HepG2 (cell line): Measurements from ENCODE around the gene RFC2. TPM values are rescaled to one million over a fixed set of nuclear protein-coding genes. Genes with fewer than 3 reads are reported as not detected.

Experiments used
- ATAC-seq: fragments of 200-7000 bp; cut with Tn5 transposase; 3 replicates; pipeline ENCODE4 v1.9.1; 2020; ENCODE audit warnings: mild to moderate bottlenecking, moderate library complexity
- BruUV-seq: library from RNA; stranded (reverse); fragments of 400-500 nt; replicated peaks from 2 replicates; lab custom pipeline; 2021; lab: Mats Ljungman, UMichigan
- CTCF ChIA-PET: fragments of 300-600 bp; formaldehyde crosslinking; extraction: SDS; loops from one replicate; lab custom pipeline; 2021; ENCODE audit warnings: low total read pairs, inconsistent platforms, low intra/inter-chr PET ratio; lab: Yijun Ruan, JAX
- POLR2A ChIA-PET: fragments of 350-600 bp; sonication (Branson Sonifier 250); formaldehyde crosslinking; loops from one replicate; lab custom pipeline; 2020; ENCODE audit warnings: antibody characterized with exemption, inconsistent platforms; lab: Yijun Ruan, JAX
- DNase-seq: peaks from one replicate; pipeline ENCODE4 v3.0.0-alpha.2; 2015; ENCODE audit warnings: low spot score
- FAIRE-seq: peaks from 3 replicates; lab custom pipeline; 2011; peaks lifted over from hg19 to GRCh38; lab: Jason Lieb, UNC
- H2AFZ ChIP-seq: one replicate; pipeline ENCODE4 v1.6.1; 2011; ENCODE audit warnings: low read length, inconsistent platforms
- H3K27ac ChIP-seq: fragments of 300-600 bp; 3 replicates; pipeline ENCODE4 v1.8.0; 2011; ENCODE audit warnings: mixed run types, mild to moderate bottlenecking, mixed read lengths, low read length, inconsistent platforms; ENCODE audit not compliant: insufficient read depth; ENCODE audit errors: extremely low read length
- H3K27me3 ChIP-seq, 2 experiments: fragments of 200-600 bp in 1 of 2; 2 replicates in 1 of 2; 3 replicates in 1 of 2; pipeline versions ENCODE4 v1.6.0 to v1.8.0; 2011; ENCODE audit warnings: low read length in 2 of 2, mild to moderate bottlenecking in 2 of 2, moderate library complexity in 2 of 2, inconsistent platforms in 1 of 2; ENCODE audit not compliant: insufficient read depth in 2 of 2, control insufficient read depth in 1 of 2
- H3K36me3 ChIP-seq, 2 experiments: fragments of 200-600 bp in 1 of 2; replicated peaks in 1 of 2; 2 replicates in 1 of 2; 3 replicates in 1 of 2; pipeline versions ENCODE4 v1.5.1 to v1.8.0; 2011; ENCODE audit warnings: low read length in 2 of 2, inconsistent platforms in 1 of 2; ENCODE audit not compliant: insufficient read depth in 2 of 2, control insufficient read depth in 1 of 2
- H3K4me1 ChIP-seq: 2 replicates; pipeline ENCODE4 v1.5.1; 2012; ENCODE audit warnings: low read length, inconsistent platforms; ENCODE audit not compliant: insufficient read depth
- H3K4me2 ChIP-seq: 2 replicates; pipeline ENCODE4 v1.6.0; 2011; ENCODE audit warnings: low read depth, low read length, inconsistent platforms
- H3K4me3 ChIP-seq, 3 experiments: fragments of 200-600 bp in 1 of 3; sonication (generic), shearing (Covaris generic) in 1 of 3; replicated peaks in 1 of 3; 2 replicates each; pipeline ENCODE4 v1.5.1; 2011 to 2016; ENCODE audit warnings: low read length in 3 of 3, inconsistent platforms in 2 of 3, low read depth in 2 of 3, mild to moderate bottlenecking in 2 of 3, control low read depth in 1 of 3, mixed read lengths in 1 of 3; ENCODE audit not compliant: insufficient read depth in 1 of 3
- H3K79me2 ChIP-seq: one replicate; pipeline ENCODE4 v1.6.1; 2011; ENCODE audit warnings: low read length, inconsistent platforms; ENCODE audit not compliant: insufficient read depth
- H3K9ac ChIP-seq: 2 replicates; pipeline ENCODE4 v1.6.0; 2011; ENCODE audit warnings: mild to moderate bottlenecking, low read depth, low read length, inconsistent platforms; ENCODE audit not compliant: insufficient read depth
- H3K9me3 ChIP-seq: 2 replicates; pipeline ENCODE4 v1.5.1; 2012; ENCODE audit warnings: mild to moderate bottlenecking, low read length
- H4K20me1 ChIP-seq: 2 replicates; pipeline ENCODE4 v1.6.0; 2011; ENCODE audit warnings: inconsistent platforms, mild to moderate bottlenecking, low read length, moderate library complexity; ENCODE audit not compliant: insufficient read depth
- ARNT ChIP-seq: fragments of 450-650 bp; IDR thresholded peaks from 2 replicates; pipeline ENCODE4 v1.6.1; 2017
- CBFB ChIP-seq: sonication (generic); formaldehyde crosslinking; IDR thresholded peaks from 2 replicates; pipeline ENCODE4 v1.4.0; 2020; ENCODE audit warnings: missing genetic modification reagents
- MAFK ChIP-seq, 2 experiments: IDR thresholded peaks in 1 of 2; conservative IDR thresholded peaks in 1 of 2; 2 replicates each; pipeline ENCODE4 v1.6.1; 2011; ENCODE audit warnings: improper control_type of control experiment in 2 of 2, low read length in 2 of 2
- NFE2 ChIP-seq: sonication (generic); formaldehyde crosslinking; IDR thresholded peaks from 2 replicates; pipeline ENCODE4 v1.4.0; 2020; ENCODE audit warnings: missing genetic modification reagents
- POGZ ChIP-seq: sonication (generic); formaldehyde crosslinking; IDR thresholded peaks from 2 replicates; pipeline ENCODE4 v1.4.0; 2020; ENCODE audit warnings: mild to moderate bottlenecking, missing genetic modification reagents
- RFX5 ChIP-seq: IDR thresholded peaks from 2 replicates; pipeline ENCODE4 v1.6.1; 2011; ENCODE audit warnings: low read depth, low read length, improper control_type of control experiment
- ZNF350 ChIP-seq: sonication (generic); formaldehyde crosslinking; IDR thresholded peaks from 2 replicates; pipeline ENCODE4 v1.4.0; 2020; ENCODE audit warnings: mild to moderate bottlenecking, low read depth, missing genetic modification reagents, borderline replicate concordance
- ZNF605 ChIP-seq: sonication (generic); formaldehyde crosslinking; IDR thresholded peaks from 2 replicates; pipeline ENCODE4 v1.8.0; 2022; ENCODE audit warnings: mild to moderate bottlenecking, missing genetic modification reagents
- ZNF841 ChIP-seq: sonication (generic); formaldehyde crosslinking; IDR thresholded peaks from 2 replicates; pipeline ENCODE4 v1.8.1; 2023; ENCODE audit warnings: missing genetic modification reagents, borderline replicate concordance
- WGBS: methylation state at CpG from one replicate; pipeline ENCODE4 v1.1.6; 2017; ENCODE audit warnings: low lambda C conversion rate; 5-methylcytosine and 5-hydroxymethylcytosine counted together
- in situ Hi-C: cut with HindIII; loops from 2 replicates; pipeline ENCODE4 v1.10.0; 2017; ENCODE audit warnings: low pct_unique_long_range_greater_than_20kb; ENCODE audit not compliant: extremely low pct_ligation_motif_present
- intact Hi-C: fragments of 100-400 bp; cut with micrococcal nuclease; formaldehyde crosslinking; loops from one replicate; pipeline ENCODE4 v1.10.0; 2022; ENCODE audit not compliant: unreplicated experiment
- polyA plus RNA-seq, 8 experiments: library from polyadenylated mRNA; depleted of rRNA in 3 of 8; stranded (reverse) in 7 of 8; unstranded in 1 of 8; fragments of >200 nt; fragmentation: Illumina TruSeq in 4 of 8; extraction: Trizol in 4 of 8; gene quantifications; 2 replicates each; pipeline versions ENCODE4 v1.2.1 to v1.2.3, GENCODE V29; 2011 to 2016; ENCODE audit warnings: low read depth in 4 of 8, missing spikeins in 1 of 8, mixed read lengths in 1 of 8; ENCODE audit not compliant: insufficient read depth in 1 of 8
- total RNA-seq, 5 experiments: library from RNA; depleted of rRNA; stranded (reverse); fragments of >200 nt; fragmentation: Illumina TruSeq; extraction: Trizol; gene quantifications; 2 replicates each; pipeline ENCODE4 v1.2.3, GENCODE V29; 2016; ENCODE audit warnings: low read depth in 1 of 5
- TF ChIP-seq, protein P1 (sequence below): sonication (generic); formaldehyde crosslinking; IDR thresholded peaks from 2 replicates; pipeline ENCODE4 v1.4.0; 2020; ENCODE audit warnings: mild to moderate bottlenecking, missing genetic modification reagents
- TF ChIP-seq, protein P2 (sequence below): sonication (generic); formaldehyde crosslinking; IDR thresholded peaks from 2 replicates; pipeline ENCODE4 v1.8.1; 2023; ENCODE audit warnings: mild to moderate bottlenecking, missing genetic modification reagents
- TF ChIP-seq, protein P3 (sequence below): sonication (generic); formaldehyde crosslinking; IDR thresholded peaks from 2 replicates; pipeline ENCODE4 v1.4.0; 2020; ENCODE audit warnings: missing genetic modification reagents

The RFC2 gene
- total and polyA plus RNA-seq, 2 of the 13 experiments (the other 11 are each of a cell fraction or from before 2014, with no cell fraction given), result 14.6 to 43.5 TPM

DNA sequence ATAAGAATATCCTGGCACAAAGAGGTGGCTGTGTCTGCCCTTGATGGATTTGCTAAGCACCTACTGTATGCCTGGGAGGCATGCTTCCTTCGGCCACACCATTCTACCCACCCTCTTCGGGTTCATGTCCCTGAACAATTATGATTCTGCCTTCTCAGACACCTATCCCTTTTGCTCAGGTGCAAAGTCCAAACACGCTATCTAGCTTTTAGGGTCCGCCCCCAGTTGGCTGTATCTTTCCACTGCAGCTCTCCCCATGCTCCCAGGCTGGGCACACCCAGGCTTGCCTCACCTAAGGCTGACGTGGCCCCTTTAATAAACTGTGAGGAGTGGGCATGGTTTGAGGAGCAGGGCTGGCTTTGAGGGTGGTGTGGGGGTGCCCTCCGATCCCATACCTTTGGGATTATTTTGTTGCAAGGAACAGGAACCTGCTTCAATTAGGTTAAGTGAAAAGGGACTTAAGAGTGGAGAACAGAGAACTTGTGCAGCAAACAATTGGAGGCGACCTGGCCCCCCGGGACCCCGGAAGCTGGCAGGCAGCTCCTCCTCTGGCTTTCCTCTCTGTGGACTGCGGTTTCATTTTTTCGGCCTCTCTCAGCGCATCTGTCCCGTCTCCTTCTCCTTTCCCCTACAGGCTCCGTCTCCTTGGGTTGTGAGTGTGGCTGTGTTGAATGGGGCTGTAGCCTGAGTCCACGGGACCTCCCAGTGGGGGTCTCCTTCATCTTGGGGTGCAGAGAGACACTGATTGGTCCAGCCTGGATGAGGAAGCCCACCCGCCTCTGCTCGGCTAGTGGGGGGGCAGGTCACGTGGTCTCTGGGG, 38.8 kb upstream of the RFC2 start:
- H3K27me3 ChIP-seq, result no peaks in the 10 kb centered on the region
- FAIRE-seq (peak; percentile 98), DNase-seq (peak; percentile 96), ATAC-seq (peak; percentile 65)
- peak overlapping the region; percentile 94 for H3K9ac ChIP-seq
- H3K36me3 ChIP-seq, result peaks cover 0 to 3% of the 10 kb centered on the region in 2 experiments; a peak in 1 of 5 replicates
- H3K4me2 ChIP-seq, result peak overlapping the region; percentile 94
- no peak overlapping the region for H2AFZ ChIP-seq
- intact Hi-C loops, result loop anchor here (2.0 to 5.0 kb wide), 2 partner anchors 36 to 72 kb away; no protein-coding TSS in a partner anchor
- 2% methylated on average over 18 of the region's 18 CpGs for WGBS
- BruUV-seq, result TSS peak; percentile 83
- in situ Hi-C loops, result no loop called here
- CTCF ChIA-PET, result no interaction called here
- no peaks in the 10 kb centered on the region for H3K9me3 ChIP-seq
- H3K4me3 ChIP-seq, result peak overlapping the region; percentile 57 to 76 (median 65)
- POLR2A ChIA-PET, result interaction anchor here (1.2 to 6.7 kb wide), 8 partner anchors 13 to 209 kb away, joined by 4 to 43 read pairs (median 8); partner anchors contain the start of gene LIMK1
- peaks cover 63% of the 10 kb centered on the region for H3K79me2 ChIP-seq
- peaks cover 5% of the 10 kb centered on the region; the same call in 1 of the 2 replicates for H4K20me1 ChIP-seq
- peak overlapping the region; percentile 98 for H3K27ac ChIP-seq
- H3K4me1 ChIP-seq, result peaks cover 69% of the 10 kb centered on the region
- TF ChIP-seq NFE2 (CRISPR knock-in tag) (no peak), ARNT (no peak), RFX5 (no peak), ZNF350 (peak; percentile 95), MAFK (conservative IDR thresholded peaks at IDR 0.05 in 1 of 2, IDR thresholded peaks at IDR 0.05 in 1 of 2; ENCODE audit: low read length in 2 of 2) (no peak), ZNF605 (CRISPR knock-in tag) (peak; percentile 97), POGZ (CRISPR knock-in tag) (peak; percentile 24; the same call in 1 of the 2 replicates), CBFB (no peak; the same call in 1 of the 2 replicates), ZNF841 (no peak)
- TF ChIP-seq, protein P1, sequence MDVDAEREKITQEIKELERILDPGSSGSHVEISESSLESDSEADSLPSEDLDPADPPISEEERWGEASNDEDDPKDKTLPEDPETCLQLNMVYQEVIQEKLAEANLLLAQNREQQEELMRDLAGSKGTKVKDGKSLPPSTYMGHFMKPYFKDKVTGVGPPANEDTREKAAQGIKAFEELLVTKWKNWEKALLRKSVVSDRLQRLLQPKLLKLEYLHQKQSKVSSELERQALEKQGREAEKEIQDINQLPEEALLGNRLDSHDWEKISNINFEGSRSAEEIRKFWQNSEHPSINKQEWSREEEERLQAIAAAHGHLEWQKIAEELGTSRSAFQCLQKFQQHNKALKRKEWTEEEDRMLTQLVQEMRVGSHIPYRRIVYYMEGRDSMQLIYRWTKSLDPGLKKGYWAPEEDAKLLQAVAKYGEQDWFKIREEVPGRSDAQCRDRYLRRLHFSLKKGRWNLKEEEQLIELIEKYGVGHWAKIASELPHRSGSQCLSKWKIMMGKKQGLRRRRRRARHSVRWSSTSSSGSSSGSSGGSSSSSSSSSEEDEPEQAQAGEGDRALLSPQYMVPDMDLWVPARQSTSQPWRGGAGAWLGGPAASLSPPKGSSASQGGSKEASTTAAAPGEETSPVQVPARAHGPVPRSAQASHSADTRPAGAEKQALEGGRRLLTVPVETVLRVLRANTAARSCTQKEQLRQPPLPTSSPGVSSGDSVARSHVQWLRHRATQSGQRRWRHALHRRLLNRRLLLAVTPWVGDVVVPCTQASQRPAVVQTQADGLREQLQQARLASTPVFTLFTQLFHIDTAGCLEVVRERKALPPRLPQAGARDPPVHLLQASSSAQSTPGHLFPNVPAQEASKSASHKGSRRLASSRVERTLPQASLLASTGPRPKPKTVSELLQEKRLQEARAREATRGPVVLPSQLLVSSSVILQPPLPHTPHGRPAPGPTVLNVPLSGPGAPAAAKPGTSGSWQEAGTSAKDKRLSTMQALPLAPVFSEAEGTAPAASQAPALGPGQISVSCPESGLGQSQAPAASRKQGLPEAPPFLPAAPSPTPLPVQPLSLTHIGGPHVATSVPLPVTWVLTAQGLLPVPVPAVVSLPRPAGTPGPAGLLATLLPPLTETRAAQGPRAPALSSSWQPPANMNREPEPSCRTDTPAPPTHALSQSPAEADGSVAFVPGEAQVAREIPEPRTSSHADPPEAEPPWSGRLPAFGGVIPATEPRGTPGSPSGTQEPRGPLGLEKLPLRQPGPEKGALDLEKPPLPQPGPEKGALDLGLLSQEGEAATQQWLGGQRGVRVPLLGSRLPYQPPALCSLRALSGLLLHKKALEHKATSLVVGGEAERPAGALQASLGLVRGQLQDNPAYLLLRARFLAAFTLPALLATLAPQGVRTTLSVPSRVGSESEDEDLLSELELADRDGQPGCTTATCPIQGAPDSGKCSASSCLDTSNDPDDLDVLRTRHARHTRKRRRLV, result 0 out of 2 replicates have a peak, but pooled peaks have one; percentile 28
- TF ChIP-seq, protein P2, sequence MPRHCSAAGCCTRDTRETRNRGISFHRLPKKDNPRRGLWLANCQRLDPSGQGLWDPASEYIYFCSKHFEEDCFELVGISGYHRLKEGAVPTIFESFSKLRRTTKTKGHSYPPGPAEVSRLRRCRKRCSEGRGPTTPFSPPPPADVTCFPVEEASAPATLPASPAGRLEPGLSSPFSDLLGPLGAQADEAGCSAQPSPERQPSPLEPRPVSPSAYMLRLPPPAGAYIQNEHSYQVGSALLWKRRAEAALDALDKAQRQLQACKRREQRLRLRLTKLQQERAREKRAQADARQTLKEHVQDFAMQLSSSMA (CRISPR knock-in tag), result no peak
- TF ChIP-seq, protein P3, sequence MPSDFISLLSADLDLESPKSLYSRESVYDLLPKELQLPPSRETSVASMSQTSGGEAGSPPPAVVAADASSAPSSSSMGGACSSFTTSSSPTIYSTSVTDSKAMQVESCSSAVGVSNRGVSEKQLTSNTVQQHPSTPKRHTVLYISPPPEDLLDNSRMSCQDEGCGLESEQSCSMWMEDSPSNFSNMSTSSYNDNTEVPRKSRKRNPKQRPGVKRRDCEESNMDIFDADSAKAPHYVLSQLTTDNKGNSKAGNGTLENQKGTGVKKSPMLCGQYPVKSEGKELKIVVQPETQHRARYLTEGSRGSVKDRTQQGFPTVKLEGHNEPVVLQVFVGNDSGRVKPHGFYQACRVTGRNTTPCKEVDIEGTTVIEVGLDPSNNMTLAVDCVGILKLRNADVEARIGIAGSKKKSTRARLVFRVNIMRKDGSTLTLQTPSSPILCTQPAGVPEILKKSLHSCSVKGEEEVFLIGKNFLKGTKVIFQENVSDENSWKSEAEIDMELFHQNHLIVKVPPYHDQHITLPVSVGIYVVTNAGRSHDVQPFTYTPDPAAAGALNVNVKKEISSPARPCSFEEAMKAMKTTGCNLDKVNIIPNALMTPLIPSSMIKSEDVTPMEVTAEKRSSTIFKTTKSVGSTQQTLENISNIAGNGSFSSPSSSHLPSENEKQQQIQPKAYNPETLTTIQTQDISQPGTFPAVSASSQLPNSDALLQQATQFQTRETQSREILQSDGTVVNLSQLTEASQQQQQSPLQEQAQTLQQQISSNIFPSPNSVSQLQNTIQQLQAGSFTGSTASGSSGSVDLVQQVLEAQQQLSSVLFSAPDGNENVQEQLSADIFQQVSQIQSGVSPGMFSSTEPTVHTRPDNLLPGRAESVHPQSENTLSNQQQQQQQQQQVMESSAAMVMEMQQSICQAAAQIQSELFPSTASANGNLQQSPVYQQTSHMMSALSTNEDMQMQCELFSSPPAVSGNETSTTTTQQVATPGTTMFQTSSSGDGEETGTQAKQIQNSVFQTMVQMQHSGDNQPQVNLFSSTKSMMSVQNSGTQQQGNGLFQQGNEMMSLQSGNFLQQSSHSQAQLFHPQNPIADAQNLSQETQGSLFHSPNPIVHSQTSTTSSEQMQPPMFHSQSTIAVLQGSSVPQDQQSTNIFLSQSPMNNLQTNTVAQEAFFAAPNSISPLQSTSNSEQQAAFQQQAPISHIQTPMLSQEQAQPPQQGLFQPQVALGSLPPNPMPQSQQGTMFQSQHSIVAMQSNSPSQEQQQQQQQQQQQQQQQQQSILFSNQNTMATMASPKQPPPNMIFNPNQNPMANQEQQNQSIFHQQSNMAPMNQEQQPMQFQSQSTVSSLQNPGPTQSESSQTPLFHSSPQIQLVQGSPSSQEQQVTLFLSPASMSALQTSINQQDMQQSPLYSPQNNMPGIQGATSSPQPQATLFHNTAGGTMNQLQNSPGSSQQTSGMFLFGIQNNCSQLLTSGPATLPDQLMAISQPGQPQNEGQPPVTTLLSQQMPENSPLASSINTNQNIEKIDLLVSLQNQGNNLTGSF (CRISPR knock-in tag), result no peak; the same call in 1 of the 2 replicates
